ENCODE measurements around the gene VENTX. TPM values are rescaled to one million over a fixed set of nuclear protein-coding genes. Genes with fewer than 3 reads are reported as not detected.

Gene VENTX
- polyA plus RNA-seq, 6 donors from 2014 or later = 0.12 to 0.23 (median 0.16) TPM; not detected in 1

DNA sequence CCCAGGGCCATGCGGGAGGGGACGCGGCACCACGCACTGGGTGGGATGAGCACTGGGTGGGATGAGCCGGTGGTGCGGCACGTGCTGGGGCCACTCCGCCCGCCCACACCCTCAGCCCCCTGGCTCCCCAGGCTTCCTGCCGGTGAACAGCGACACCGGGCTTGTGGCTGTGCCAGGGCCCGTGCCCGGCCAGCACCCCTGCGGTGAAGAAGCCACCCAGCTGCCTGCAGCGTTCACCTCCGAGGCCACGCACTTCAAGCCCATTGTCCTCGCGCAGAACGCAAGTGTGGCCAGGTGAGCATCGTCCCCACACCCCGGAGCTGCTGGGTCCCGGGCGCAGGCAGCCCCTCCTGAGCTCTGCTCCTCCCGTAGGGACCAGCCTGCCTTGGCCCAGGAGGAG, 39.4 kb upstream of the VENTX start:
- H3K27ac Mint-ChIP-seq = no peak overlapping the region
- no peak for DNase-seq
- ATAC-seq (ENCODE audit: low read depth in 2 of 2) = no peak
- no peak overlapping the region for H3K4me3 Mint-ChIP-seq
- peaks cover 0 to 4% (median 0%) of the 10 kb centered on the region in 3 donors for H3K4me1 Mint-ChIP-seq
- peaks cover 0 to 5% of the 10 kb centered on the region in 2 donors for H3K36me3 Mint-ChIP-seq
- peaks cover 2 to 17% (median 6%) of the 10 kb centered on the region in 7 donors for H3K9me3 Mint-ChIP-seq
- H3K27me3 Mint-ChIP-seq = peaks cover 0 to 14% (median 6%) of the 10 kb centered on the region in 3 donors

DNA sequence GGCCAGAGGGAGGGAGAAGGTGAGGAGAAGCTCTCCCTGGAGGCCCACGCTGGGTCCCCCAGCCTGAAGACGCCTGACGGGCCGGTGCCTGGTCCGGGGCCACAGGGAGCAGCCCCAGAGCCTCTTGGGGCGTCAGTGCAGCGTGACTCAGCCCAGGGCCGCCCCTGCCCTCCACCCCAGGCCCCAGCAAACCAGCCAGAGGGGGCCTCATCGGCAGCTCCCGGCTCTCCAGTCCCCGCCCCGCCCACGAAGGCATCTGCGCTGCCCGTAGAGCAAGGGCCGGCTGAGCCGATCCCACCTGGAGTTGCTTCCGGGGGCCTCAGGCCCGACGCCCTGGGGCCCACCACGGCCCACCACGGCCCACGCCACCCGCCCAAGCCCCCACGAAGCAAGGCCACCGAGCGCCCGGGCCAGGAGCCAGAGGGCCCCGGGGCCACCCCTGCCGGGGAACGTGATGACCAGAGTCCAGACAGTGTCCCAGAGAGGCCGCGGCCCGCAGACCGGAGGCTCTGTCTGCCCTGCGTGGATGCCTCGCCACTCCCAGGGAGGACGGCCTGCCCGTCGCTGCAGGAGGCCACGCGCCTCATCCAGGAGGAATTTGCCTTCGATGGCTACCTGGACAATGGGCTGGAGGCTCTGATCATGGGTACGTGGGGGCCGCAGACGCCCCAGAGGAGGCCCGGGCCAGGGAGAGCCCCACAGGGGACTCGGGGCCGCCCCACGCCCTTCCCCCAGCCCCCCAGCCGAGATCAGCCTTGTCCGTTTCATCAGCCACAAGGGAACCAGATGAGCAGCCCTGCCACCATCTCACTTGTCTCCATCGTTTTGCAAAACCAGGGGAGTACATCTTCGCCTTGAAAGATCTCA, 38.8 kb upstream of the VENTX start:
- H3K4me1 Mint-ChIP-seq = peaks cover 0 to 4% (median 0%) of the 10 kb centered on the region in 3 donors

DNA sequence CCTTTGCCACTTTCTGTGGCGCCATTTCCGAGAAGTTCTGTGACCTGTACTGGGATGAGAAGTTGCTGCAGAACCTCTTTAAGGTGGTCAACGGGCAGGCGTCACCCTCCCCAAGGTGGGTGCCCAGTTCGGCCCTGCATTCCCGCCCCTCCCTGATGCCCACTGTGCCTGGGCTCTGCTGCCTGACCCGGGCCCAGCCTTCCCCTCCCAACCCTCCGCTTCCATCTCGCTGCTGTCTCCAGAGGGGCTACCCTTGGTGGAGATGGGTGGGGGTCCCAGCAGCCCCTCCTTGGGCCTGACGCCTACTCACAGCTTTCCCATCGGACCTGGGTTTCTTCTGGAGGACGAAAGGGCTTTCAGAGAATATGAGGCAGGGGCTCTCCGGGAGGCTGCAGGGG, 38.2 kb upstream of the VENTX start:
- H3K36me3 Mint-ChIP-seq = peaks cover 0 to 4% of the 10 kb centered on the region in 2 donors
- ATAC-seq (ENCODE audit: low read depth in 2 of 2) = no peak
- DNase-seq = no peak
- H3K27ac Mint-ChIP-seq = no peak overlapping the region
- peaks cover 0 to 13% (median 0%) of the 10 kb centered on the region in 3 donors for H3K27me3 Mint-ChIP-seq
- peaks cover 0 to 5% (median 0%) of the 10 kb centered on the region in 7 donors for H3K9me3 Mint-ChIP-seq
- H3K4me3 Mint-ChIP-seq = no peak overlapping the region
- H3K4me1 Mint-ChIP-seq = peaks cover 0 to 4% (median 0%) of the 10 kb centered on the region in 3 donors

More for the DNA sequence above, 38.8 kb upstream of the VENTX start:
- H3K36me3 Mint-ChIP-seq = peaks cover 0 to 5% of the 10 kb centered on the region in 2 donors
- DNase-seq = no peak
- peaks cover 0 to 14% (median 1%) of the 10 kb centered on the region in 3 donors for H3K27me3 Mint-ChIP-seq
- no peak overlapping the region for H3K4me3 Mint-ChIP-seq
- ATAC-seq (ENCODE audit: low read depth in 2 of 2) = no peak
- H3K9me3 Mint-ChIP-seq = peaks cover under 1 to 11% (median 2%) of the 10 kb centered on the region in 7 donors
- no peak overlapping the region for H3K27ac Mint-ChIP-seq

DNA sequence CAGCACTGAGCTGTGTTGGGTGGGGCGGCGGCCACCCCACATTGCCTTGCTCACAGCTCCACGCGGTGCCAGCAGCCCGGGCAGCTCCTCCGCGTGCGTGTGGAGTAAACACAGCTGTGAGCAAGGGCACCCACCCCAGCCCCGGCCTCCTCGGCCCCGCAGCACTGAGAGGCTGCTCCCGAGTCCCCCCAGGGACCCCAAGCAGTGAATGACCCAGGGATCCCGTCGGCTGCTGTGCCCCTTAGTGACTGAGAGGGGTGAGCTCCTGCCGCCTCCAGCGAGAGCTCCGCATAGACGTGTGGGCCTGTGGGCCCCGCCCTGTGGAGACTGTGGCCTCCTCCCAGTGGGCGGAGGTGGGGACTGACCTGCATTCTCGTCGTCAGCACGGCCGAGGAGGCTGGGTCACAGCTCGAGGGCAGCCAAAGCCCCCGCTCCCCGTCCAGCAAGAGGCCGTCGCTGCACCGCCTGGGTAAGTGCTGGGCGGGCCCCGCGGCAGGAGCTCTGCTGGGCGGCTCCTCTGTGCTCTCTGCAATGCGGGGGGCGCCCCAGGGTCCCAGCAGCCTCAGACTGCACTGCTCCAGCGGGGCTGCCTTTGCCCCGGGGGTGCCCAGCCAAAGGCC, 37.6 kb upstream of the VENTX start:
- ATAC-seq (ENCODE audit: low read depth in 2 of 2) (no peak), DNase-seq (no peak)
- Mint-ChIP-seq H3K4me1 (peaks cover 0 to 4% (median 0%) of the 10 kb centered on the region in 3 donors), H3K9me3 (no peaks in the 10 kb centered on the region), H3K4me3 (no peak overlapping the region), H3K27me3 (peaks cover 0 to 7% (median 0%) of the 10 kb centered on the region in 3 donors), H3K27ac (no peak overlapping the region), H3K36me3 (no peaks in the 10 kb centered on the region)

DNA sequence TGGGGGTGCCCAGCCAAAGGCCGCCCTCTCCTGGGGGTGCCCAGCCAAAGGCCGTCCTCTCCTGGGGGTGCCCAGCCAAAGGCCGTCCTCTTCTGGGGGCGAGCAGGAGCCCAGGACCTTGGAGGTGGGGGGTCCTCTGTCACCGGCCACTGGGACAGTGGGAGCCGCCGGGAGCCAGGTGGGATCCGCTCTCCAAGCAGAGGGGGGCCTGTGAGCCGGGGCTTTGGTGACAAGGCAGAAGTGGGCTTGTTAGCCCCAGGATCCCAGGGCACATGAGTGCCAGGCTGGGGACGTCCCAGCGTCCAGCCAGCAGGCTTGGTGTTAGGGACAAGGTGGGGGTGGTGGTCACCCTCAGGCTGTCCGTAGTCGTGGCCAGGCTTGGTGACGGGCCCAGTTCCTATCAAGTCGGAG, 37.0 kb upstream of the VENTX start:
- Mint-ChIP-seq H3K27ac (no peak overlapping the region), H3K9me3 (no peaks in the 10 kb centered on the region)

DNA sequence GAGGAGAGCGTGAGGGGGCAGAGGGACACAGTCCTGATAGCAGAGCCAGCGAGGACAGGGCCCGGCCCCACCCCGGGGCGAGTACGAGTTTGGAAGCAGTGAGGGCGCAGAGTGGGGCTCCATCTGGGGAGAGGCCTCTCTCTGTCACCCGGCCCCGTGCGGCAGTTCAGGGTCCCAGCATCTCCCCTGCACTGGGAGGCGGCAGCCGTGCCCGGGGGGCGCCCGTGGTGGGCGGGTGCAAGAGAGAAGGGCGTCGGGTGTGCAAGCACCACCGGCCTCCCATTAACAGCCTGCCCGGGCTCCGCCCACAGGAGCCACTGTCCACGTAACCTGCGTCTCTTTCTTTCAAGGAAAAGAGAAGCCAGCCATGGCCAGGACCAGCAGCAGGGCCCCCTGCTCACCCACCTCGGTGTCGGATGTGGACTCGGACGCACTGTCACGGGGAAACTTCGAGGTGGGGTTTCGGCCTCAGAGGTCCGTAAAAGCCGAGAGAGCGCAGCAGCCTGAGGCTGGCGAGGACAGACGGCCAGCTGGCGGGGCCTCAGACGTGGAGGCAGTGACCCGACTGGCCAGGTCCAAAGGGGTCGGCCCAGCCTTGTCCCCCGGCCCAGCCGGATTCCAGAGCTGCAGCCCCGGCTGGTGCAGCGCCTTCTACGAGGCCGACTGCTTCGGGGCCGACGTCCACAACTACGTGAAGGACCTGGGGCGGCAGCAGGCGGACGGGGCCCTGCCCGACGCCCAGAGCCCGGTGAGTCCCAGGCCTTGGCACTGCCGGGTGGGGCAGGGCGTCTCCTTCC, 36.3 kb upstream of the VENTX start:
- ATAC-seq (ENCODE audit: low read depth in 2 of 2) = no peak
- Mint-ChIP-seq H3K36me3 (no peaks in the 10 kb centered on the region), H3K27me3 (peaks cover 0 to 2% (median 0%) of the 10 kb centered on the region in 3 donors), H3K27ac (no peak overlapping the region), H3K4me1 (peaks cover 0 to 2% (median 0%) of the 10 kb centered on the region in 3 donors), H3K9me3 (no peaks in the 10 kb centered on the region), H3K4me3 (no peak overlapping the region)
- DNase-seq = no peak

More for the DNA sequence above, 37.0 kb upstream of the VENTX start:
- ATAC-seq (ENCODE audit: low read depth in 2 of 2) = no peak
- no peak for DNase-seq
- Mint-ChIP-seq H3K36me3 (no peaks in the 10 kb centered on the region), H3K4me1 (peaks cover 0 to 4% (median 0%) of the 10 kb centered on the region in 3 donors), H3K4me3 (no peak overlapping the region), H3K27me3 (peaks cover 0 to 5% (median 0%) of the 10 kb centered on the region in 3 donors)

DNA sequence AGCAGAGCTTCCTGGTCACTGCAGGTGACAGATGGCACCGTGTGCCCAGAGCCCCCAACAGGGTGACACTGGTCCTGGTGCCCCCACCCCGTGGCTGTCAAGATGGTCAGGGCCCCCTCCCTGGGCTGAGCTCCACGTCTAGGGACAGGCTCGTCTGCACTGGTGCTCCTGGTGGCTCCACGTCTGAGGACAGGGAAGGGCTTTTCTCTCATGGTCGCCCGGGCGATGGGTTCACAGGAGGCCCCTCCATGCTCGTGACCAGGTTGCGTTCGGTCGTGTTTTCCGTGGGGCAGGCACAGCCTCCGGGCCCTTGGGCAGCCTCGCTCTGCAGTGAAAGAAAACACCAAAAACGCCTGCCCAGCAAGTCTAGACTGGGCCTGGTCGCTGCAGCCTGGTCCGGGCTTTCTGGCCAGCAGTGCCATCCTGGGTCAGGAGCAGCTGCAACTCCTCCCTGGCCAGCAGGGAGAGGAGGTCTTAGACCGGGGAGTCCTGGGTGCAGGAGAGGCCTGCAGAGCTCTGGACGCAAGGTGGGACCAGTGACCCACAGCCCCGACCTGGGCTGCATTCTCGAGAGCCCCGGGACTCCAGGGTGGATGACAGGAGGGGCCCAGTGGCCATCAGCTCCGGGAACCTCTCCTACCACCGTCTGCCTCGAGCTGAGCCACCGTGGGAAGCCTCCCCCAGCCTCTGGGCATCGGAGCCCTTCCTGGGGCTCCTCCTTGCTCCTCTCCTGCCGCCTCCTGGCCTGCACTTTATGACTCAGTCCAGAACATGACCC, 35.5 kb upstream of the VENTX start:
- Mint-ChIP-seq H3K4me3 (no peak overlapping the region), H3K9me3 (no peaks in the 10 kb centered on the region), H3K36me3 (no peaks in the 10 kb centered on the region), H3K27me3 (no peaks in the 10 kb centered on the region), H3K27ac (no peak overlapping the region), H3K4me1 (no peaks in the 10 kb centered on the region)
- DNase-seq = no peak
- ATAC-seq (ENCODE audit: low read depth in 2 of 2) = no peak

DNA sequence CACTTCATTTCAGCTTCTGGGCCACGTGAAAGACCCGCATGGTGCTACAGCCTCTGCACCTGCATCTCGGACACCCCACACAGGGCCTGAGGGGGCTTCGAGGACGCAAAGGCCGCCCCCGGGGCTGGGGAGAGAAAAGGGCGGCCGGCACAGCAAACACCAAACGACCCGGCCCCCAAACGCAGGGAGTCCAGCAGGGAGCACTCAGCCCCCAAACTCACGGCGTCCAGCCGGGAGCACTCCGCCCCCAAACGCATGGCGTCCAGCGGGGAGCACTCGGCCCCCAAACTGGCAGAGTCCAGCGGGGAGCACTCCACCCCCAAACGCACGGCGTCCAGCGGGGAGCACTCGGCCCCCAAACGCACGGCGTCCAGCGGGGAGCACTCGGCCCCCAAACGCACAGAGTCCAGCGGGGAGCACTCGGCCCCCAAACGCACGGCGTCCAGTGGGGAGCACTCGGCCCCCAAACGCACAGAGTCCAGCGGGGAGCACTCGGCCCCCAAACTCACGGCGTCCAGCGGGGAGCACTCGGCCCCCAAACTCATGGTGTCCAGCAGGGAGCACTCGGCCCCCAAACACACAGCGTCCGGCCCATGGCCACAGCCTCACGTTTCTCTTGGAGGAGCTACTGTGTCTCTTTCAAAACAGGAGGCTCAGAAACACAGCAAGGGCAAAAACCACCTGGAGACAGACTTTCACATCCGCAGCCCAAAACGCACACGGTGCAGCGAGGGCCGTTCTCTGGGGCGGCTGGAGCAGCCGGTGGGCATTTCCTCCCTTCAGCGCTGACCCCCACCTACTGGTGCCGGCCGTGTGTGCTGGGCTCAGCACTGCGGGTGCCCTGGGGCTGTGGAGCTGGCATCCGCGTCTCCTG, 34.6 kb upstream of the VENTX start:
- DNase-seq = no peak
- Mint-ChIP-seq H3K27me3 (no peaks in the 10 kb centered on the region), H3K4me3 (no peak overlapping the region), H3K27ac (no peak overlapping the region), H3K36me3 (no peaks in the 10 kb centered on the region), H3K9me3 (no peaks in the 10 kb centered on the region), H3K4me1 (no peaks in the 10 kb centered on the region)
- ATAC-seq (ENCODE audit: low read depth in 2 of 2) = no peak

DNA sequence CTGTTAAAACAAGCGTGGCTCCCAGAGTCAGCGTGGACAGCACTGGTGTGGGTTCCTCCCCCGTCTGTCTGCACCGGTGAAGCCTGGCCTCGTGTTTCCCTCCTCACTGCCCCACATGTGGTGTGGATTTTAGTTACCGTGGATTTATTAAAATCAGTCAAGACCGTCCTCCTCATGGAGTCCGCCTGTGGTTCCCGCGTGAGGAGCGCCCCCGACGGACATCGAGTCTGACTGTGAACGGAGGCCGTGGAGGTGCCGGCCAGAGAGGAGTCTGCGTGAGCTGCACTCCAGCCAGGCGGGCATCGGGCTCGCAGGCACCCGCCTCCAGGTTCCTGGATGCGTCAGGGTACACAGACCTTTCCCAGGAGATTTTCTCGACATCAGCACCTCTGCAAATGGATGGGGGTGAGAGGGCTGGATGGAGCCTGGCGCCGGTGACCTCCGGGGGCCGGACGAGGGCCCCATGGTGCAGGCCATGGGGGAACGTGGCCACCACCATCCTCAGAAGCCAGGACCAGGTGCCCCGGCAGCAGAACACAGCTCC, 33.9 kb upstream of the VENTX start:
- ATAC-seq (ENCODE audit: low read depth in 2 of 2) (no peak), DNase-seq (no peak)
- Mint-ChIP-seq H3K27me3 (no peaks in the 10 kb centered on the region), H3K4me3 (no peak overlapping the region), H3K9me3 (no peaks in the 10 kb centered on the region), H3K4me1 (no peaks in the 10 kb centered on the region), H3K36me3 (no peaks in the 10 kb centered on the region), H3K27ac (no peak overlapping the region)

DNA sequence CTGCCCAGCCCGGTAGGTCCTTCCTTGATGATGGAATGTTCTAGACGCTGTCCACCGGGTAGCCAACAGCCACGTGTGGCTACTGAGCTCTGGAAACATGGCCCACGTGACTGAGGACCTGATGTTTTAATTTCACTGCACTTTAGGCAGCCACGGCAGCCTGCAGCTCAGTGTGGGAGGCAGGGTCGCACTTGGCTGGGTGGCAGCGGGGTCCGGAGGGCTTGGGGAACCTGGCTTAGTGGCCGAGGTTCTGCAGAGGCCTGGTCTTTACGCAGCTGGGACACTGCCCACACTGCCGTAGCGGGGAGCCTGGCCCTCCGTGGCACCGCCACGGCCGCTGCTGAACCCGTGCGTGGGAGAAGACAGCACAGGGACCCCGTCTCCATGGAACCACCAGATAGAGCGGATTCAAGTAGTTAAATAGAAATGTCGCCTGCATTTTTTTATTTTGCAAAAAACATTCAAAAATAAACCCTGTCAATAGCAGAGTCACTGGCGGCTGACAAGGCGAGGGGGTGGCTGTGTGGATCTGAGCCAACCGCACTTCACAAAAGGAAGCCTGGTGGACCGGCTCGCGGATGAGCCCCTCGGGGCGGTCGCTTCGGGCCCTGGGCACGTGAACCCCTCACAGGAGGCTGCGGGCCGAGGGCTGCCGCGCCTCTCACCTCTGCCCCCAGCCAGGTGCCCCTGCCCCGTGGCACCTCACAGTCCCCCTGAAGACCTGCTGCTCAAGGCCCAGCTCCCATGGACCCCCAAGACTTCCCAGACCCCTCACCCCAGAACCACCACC, 33.2 kb upstream of the VENTX start:
- no peak for DNase-seq
- Mint-ChIP-seq H3K27me3 (no peaks in the 10 kb centered on the region), H3K36me3 (no peaks in the 10 kb centered on the region), H3K4me3 (no peak overlapping the region), H3K4me1 (no peaks in the 10 kb centered on the region), H3K9me3 (no peaks in the 10 kb centered on the region), H3K27ac (no peak overlapping the region)
- no peak for ATAC-seq (ENCODE audit: low read depth in 2 of 2)

DNA sequence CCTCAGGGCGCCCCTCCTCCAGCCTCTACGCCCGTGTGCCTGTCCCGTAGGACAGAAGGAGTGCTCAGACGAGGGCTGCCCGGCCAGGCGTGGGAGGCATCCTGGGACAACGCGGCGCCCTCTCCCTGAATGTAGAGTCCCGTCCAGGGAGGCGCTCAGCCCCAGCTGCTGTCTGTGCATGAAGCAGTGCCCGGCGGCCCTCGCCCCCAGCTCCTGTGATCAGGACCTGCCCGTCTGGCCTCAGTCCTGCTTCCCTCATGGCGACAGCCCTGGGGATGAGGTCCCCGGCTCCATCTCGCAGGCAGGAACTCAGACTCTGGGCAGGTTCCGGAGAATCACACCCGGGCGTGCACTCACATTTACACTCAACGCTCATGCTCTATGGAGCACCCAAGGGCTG, 32.5 kb upstream of the VENTX start:
- Mint-ChIP-seq H3K4me3 (no peak overlapping the region), H3K27ac (peak overlapping the region in 1 of 6 donors; percentile 56), H3K36me3 (no peaks in the 10 kb centered on the region), H3K27me3 (no peaks in the 10 kb centered on the region), H3K9me3 (no peaks in the 10 kb centered on the region), H3K4me1 (no peaks in the 10 kb centered on the region)
- no peak for DNase-seq
- no peak for ATAC-seq (ENCODE audit: low read depth in 2 of 2)

All from naive B cell (primary cell).